Sigmoid colon (tissue), 4 donors: ENCODE measurements around the gene PAPOLG.

Experiments used
- EP300 ChIP-seq, 4 donors: sonication (generic); formaldehyde crosslinking; IDR thresholded peaks; one replicate each; pipeline ENCODE4 v1.6.1; 2017; ENCODE audit warnings: antibody characterized with exemption in 4 of 4
- POLR2A ChIP-seq, 2 donors: fragments of 450-650 bp; IDR thresholded peaks; one replicate each; pipeline ENCODE4 v1.6.1; 2016; ENCODE audit warnings: antibody characterized with exemption in 2 of 2, mild to moderate bottlenecking in 2 of 2, moderate library complexity in 2 of 2
- TF ChIP-seq, protein P1 (sequence below), 4 experiments: fragments of 450-650 bp in 3 of 4; fragments of 200-600 bp in 1 of 4; IDR thresholded peaks; one replicate each; pipeline ENCODE4 v1.5.1; 2016 to 2019; ENCODE audit warnings: antibody characterized with exemption in 4 of 4, mild to moderate bottlenecking in 3 of 4, moderate library complexity in 2 of 4

- no peak for TF ChIP-seq EP300 (IDR thresholded peaks at IDR 0.05)
- TF ChIP-seq, protein P1, sequence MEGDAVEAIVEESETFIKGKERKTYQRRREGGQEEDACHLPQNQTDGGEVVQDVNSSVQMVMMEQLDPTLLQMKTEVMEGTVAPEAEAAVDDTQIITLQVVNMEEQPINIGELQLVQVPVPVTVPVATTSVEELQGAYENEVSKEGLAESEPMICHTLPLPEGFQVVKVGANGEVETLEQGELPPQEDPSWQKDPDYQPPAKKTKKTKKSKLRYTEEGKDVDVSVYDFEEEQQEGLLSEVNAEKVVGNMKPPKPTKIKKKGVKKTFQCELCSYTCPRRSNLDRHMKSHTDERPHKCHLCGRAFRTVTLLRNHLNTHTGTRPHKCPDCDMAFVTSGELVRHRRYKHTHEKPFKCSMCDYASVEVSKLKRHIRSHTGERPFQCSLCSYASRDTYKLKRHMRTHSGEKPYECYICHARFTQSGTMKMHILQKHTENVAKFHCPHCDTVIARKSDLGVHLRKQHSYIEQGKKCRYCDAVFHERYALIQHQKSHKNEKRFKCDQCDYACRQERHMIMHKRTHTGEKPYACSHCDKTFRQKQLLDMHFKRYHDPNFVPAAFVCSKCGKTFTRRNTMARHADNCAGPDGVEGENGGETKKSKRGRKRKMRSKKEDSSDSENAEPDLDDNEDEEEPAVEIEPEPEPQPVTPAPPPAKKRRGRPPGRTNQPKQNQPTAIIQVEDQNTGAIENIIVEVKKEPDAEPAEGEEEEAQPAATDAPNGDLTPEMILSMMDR (IDR thresholded peaks at IDR 0.05): no peak
- TF ChIP-seq POLR2A (IDR thresholded peaks at IDR 0.05): no peak
Measured at GRCh38 chr2:60839126-60839813, 83.2 kb downstream of the PAPOLG start.
